GM21423 (cell line): ENCODE measurements around the gene HSPB9.
A peak's percentile ranks its signal among the peaks of the same experiment; 100 is the strongest.

Experiments used
- ATAC-seq: cut with Tn5 transposase; IDR thresholded peaks from one replicate; pipeline ENCODE4 v1.9.1; 2021; ENCODE audit warnings: mild to moderate bottlenecking, moderate library complexity; ENCODE audit not compliant: unreplicated experiment

HSPB9 gene

GRCh38 chr17:42118126-42118510 lies 4.5 kb upstream of the HSPB9 start:
- no peak for ATAC-seq

DNA sequence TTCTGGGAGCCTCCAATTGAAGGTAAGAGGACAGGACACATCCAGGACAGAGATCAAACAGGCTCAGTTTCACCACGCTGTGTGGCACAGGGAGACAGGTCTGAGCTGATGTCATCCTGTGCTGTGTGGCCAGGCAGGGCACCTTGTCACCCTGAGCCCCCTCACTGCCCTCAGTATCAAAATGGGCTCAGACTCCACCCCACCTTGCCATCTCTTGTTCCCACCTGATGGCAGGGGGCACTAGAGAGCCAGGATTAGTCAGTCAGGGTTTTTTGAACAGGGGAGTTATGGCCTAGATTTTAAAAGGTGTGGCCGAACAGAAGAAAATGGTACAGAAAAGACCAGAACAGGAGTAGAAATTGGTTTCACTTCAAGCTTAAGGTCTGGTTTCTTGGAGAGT lies 4.1 kb upstream of the HSPB9 start:
- ATAC-seq: no peak

DNA sequence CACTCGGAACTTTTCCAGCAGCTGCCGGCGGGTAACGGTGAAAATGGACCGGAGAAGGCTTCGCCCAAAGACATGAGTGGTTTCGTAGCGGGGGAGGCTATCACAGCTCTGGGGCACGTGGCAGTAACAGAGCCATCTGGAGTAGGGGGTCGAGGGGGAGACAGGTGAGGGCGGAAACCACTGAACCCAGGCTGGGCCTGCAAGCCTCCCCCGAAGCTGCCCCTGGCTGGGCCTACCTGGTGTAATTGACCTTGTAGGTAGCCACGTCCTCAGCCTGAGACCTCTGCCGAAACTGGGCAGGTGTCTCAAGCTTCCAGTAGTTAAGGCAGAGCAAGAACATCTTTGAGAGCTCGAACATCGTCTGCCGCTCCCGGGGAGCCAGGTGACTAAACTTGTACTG lies 3.3 kb upstream of the HSPB9 start:
- no peak for ATAC-seq

GRCh38 chr17:42120161-42120769 lies 2.3 kb upstream of the HSPB9 start:
- no peak for ATAC-seq

GRCh38 chr17:42120770-42121769 lies 1.5 kb upstream of the HSPB9 start, which contains the start of gene KAT2A:
Gene KAT2A (minus strand): TSS chr17:42121367. CDS start chr17:42121304, 63 bp downstream.
- ATAC-seq: peak; percentile 78

DNA sequence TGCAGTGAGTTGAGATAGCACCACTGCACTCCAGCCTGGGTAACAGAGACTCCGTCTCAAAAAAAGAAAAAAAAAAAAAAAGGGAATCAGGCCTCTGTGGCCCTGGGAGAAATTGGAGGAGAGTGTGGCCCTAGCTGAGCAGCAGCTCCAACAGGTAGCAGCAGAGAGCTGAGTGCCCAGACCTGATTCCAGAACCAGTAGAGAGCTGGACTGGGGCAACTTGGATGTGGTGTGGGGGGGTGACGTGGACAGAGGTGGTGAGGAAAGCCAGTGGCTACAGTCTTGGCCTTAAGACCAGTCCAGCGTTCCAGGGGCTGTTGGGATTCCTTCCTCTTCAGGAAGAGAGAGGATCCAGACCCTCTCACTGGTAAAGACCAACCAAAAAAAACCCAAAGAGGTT lies 1.7 kb downstream of the HSPB9 start:
- no peak for ATAC-seq

GRCh38 chr17:42125565-42125964 lies 3.0 kb downstream of the HSPB9 start:
- ATAC-seq: no peak

DNA sequence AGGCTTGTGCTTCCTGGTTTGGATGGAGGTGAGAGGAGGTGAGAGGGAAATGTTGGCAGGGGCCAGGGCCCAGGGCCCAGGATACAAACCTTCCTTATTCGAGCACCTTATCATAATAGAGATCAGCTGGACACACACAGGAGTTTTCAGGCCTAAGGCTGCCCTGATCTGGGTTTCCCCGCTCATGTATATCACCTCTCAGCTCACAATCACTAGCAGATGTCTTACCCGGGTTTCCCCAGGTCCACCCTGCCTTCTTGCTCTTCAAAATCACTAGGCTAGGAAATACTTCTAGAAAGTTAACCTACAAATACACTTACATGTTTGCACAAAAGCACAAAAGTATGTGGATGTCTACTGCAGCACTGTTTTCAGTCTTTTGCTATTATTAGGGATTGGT lies 4.2 kb downstream of the HSPB9 start:
- ATAC-seq: no peak

- ATAC-seq: no peak
Observed at GRCh38 chr17:42127414-42127813, 4.8 kb downstream of the HSPB9 start.

GRCh38 chr17:42129109-42129837 lies 6.7 kb downstream of the HSPB9 start:
- no peak for ATAC-seq

DNA sequence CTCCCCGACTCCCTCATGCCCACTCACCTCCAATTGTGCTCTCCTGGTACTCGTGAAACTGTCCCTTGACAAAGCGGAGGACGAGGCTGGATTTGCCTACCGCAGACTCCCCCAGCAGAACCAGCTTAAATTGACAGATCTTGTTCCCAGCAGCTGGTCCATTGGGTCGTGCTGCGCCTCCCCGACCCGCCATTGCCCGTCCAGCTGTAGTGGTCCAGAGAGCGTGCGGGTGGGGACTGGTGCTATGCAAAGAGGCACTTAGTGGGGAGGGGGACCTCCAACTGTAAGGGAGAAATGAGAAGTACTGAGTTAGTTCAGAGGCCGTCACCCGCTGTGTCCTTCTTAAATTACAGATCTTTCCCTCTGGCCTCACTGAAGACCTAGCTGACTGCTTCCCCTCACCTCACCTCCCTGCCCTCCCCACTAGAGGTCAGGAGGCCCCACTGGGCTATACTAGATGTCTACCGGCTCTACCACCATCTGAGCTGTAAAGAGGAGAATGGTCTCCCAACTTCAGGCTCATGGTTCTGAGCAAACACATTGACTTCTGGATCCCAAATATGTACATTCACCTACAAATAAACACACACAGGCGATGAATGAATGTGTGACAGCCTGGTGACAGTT lies 7.8 kb downstream of the HSPB9 start:
- no peak for ATAC-seq

DNA sequence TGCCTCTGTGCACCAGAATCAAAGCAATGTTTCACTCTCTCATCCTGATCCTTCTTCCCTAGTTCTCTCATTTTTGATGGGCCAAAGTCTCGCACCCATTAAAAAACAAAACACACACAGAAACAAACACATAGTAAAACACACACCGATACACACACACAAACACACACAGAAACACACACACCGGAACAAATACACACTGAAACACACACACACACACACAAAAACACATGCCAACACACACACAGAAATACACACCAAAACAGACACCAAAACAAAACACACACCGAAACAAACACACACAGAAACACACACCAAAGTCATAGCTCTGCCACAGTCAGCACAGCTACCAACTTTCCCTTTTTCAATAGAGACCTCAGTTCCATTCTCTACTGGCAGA lies 8.6 kb downstream of the HSPB9 start:
- no peak for ATAC-seq

GRCh38 chr17:42131981-42132432 lies 9.4 kb downstream of the HSPB9 start:
- no peak for ATAC-seq

GRCh38 chr17:42132941-42133340 lies 10.3 kb downstream of the HSPB9 start:
- ATAC-seq: peak; percentile 30

DNA sequence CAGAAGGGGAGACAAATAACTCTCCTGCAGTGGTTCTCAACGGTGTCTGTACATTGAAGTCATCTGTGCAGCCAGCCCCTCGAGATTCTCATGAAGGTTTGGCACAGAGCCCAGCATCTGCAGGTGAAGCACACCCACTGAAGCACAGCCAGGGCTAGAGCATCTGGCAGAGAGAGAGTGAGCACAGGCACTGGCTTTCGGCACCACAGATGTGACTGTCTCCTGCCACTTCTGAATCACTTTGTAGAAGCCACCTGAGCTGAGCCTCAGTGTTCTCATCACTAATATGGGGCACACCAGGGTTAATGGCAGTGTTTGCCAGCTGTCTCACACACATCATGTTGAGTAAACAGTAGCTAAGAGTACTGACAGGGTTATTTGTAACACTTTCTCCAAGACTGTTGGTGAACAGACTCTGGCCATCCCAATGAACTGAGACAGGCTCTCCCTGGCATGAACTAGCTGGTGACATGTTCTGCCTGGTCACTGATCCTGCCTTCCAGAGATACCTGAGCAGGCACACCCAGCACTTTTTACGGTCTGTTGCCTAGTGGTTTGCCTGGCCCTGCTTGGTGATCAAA lies 10.9 kb downstream of the HSPB9 start:
- ATAC-seq: peak; percentile 67

GRCh38 chr17:42135151-42135550 lies 12.5 kb downstream of the HSPB9 start:
- ATAC-seq: no peak

DNA sequence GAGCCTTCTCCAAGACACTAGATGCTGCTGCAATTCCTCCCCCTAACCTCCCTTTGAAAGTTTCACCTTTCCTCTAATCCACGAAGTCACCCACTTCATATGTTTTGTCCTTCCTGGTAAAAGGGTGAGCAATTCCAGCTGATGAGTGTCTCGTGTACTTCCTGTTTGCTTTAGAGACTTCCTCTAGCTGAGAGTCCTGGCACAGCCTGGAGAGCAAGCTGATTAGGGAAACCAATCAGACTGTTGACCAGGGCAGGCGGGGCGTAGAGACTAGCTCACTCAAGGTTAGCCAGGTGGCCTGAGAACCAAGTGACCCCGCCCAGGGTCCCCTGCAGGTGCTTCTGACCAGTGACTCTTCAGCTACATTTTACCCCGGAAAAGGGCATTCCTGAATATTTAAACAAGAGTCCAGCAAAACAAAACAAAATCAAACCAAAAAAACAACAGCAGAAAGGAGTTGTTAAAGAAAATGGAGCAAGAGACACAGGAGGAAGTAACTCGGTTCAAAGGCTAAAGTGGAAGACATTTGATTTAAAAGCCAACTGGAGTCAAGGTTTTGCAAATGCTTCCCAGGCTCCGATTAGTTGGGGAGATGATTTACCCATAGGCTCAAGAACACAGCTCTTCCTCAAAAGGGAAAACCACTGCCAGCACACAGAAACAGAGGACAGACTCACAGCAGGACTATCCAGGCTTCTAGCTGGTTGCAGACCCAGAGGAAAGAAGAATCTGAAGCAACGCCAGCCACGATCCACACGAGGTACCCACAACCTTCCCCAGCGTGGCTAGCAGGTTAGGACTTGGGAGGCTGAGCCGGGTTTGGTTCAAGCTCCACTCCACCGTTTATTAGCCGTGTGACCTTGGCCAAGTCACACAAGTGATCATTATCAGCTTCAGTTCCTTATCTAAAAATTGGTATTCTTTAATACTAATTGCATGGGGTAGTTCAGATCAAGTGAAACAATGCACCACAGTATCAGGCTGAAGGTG lies 13.4 kb downstream of the HSPB9 start:
- no peak for ATAC-seq

- ATAC-seq: no peak
Observed at GRCh38 chr17:42136654-42137051, 14.0 kb downstream of the HSPB9 start.

DNA sequence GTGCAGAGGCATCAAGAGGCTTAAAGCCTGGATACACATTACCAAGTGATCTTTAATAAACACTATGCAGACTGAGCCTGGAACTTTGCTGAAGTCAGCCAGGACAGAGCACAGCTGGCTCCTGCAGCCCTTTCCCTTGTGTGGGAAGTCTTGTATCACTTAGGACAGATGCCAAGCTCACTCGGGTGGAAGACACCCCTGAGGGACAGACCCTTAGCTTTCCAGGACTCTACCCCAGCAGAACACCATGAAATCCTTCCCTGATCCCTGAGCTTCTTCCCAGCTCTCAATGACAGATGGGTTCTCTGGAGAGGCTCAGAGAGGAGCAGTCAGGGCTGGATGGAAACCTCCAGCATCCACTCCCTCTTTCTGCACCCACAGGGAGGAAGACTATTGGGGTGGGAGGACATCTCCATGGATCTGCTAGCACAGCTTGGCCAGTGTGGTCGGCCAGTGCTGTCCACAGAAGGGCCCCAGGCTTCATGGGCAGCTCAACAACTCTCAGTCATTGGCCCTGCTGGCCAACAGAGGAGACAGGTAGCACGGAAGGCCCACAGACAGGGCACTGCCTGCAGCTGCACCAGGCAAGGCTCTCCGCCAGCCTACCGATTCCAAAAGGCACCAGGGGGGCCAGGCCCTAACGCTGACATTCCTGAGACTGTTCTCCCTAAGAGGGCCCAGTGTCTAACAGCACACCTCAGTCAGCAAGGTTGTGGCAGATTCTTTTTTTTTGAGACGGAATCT lies 16.3 kb downstream of the HSPB9 start:
- ATAC-seq: no peak
